Prostate gland (tissue), 2 donors: Measurements from ENCODE around the gene PICALM. TPM values are rescaled to one million over a fixed set of nuclear protein-coding genes. Genes with fewer than 3 reads are reported as not detected.

ENCODE experiments used
- DNase-seq: peaks from one replicate; pipeline ENCODE4 v3.0.0-alpha.2; 2019; ENCODE audit warnings: low spot score
- H3K27ac ChIP-seq, 2 donors: fragments of 200-600 bp; sonication (generic); 2 replicates each; pipeline ENCODE4 v1.5.1; 2017 to 2019
- H3K27me3 ChIP-seq: fragments of 200-600 bp; sonication (generic); replicated peaks from 2 replicates; pipeline ENCODE4 v1.5.1; 2019; ENCODE audit not compliant: insufficient read depth
- H3K36me3 ChIP-seq, 2 donors: fragments of 200-600 bp; sonication (generic); 1 replicate in 1 of 2; 2 replicates in 1 of 2; pipeline versions ENCODE4 v1.5.1 to v1.8.1; 2017 to 2019
- H3K4me1 ChIP-seq: fragments of 200-600 bp; sonication (generic); replicated peaks from 2 replicates; pipeline ENCODE4 v1.5.1; 2019
- H3K4me3 ChIP-seq, 2 donors: fragments of 200-600 bp; sonication (generic); 2 replicates each; pipeline ENCODE4 v1.5.1; 2017 to 2019
- H3K9me3 ChIP-seq: fragments of 200-600 bp; sonication (generic); 2 replicates; pipeline ENCODE4 v1.5.1; 2017
- CTCF ChIP-seq, 4 experiments: fragments of 200-600 bp in 2 of 4; fragments of 450-650 bp in 2 of 4; sonication (generic) in 2 of 4; IDR thresholded peaks; 1 replicate in 3 of 4; 2 replicates in 1 of 4; pipeline ENCODE4 v1.5.1; 2016 to 2019; ENCODE audit warnings: antibody characterized with exemption in 4 of 4, mild to moderate bottlenecking in 2 of 4, moderate library complexity in 2 of 4
- POLR2A ChIP-seq: fragments of 450-650 bp; IDR thresholded peaks from one replicate; pipeline ENCODE4 v1.6.1; 2016; ENCODE audit warnings: antibody characterized with exemption, mild to moderate bottlenecking
- POLR2AphosphoS5 ChIP-seq: sonication (generic); formaldehyde crosslinking; IDR thresholded peaks from one replicate; pipeline ENCODE4 v1.6.1; 2017; ENCODE audit warnings: antibody characterized with exemption
- WGBS: methylation state at CpG from one replicate; pipeline ENCODE4 v1.1.5; 2018; 5-methylcytosine and 5-hydroxymethylcytosine counted together
- intact Hi-C: fragments of 100-400 bp; cut with DNase I; formaldehyde crosslinking; loops from one replicate; pipeline ENCODE4 v1.14.2; 2022
- total RNA-seq, 2 donors: library from RNA; depleted of rRNA; stranded (reverse); fragments of >200 nt; gene quantifications; one replicate each; pipeline ENCODE4 v1.1.0, GENCODE V29; 2016

The PICALM gene
- total RNA-seq, 2 donors from 2014 or later, result 144 to 206 TPM

GRCh38 chr11:85965202-85965601 lies 103.7 kb downstream of the PICALM start:
- Histone ChIP-seq H3K4me3 (no peak overlapping the region), H3K9me3 (no peaks in the 10 kb centered on the region), H3K27ac (no peak overlapping the region), H3K4me1 (no peaks in the 10 kb centered on the region), H3K27me3 (no peaks in the 10 kb centered on the region), H3K36me3 (no peaks in the 10 kb centered on the region)
- DNase-seq, result no peak
- TF ChIP-seq POLR2AphosphoS5, result no peak
- no peak for TF ChIP-seq CTCF (IDR thresholded peaks at IDR 0.05)
- no peak for TF ChIP-seq POLR2A
- WGBS, result 87% methylated on average over 2 of the region's 2 CpGs
- intact Hi-C loops, result no loop called here

- Histone ChIP-seq H3K4me3 (no peak overlapping the region), H3K9me3 (no peaks in the 10 kb centered on the region), H3K36me3 (no peaks in the 10 kb centered on the region), H3K27me3 (no peaks in the 10 kb centered on the region), H3K4me1 (no peaks in the 10 kb centered on the region), H3K27ac (no peak overlapping the region)
- WGBS, result 48% methylated on average over 5 of the region's 5 CpGs
- DNase-seq, result no peak
- intact Hi-C loops, result no loop called here
- no peak for TF ChIP-seq CTCF (IDR thresholded peaks at IDR 0.05)
- TF ChIP-seq POLR2AphosphoS5, result no peak
- no peak for TF ChIP-seq POLR2A
Measured at GRCh38 chr11:85961930-85962363, 106.9 kb downstream of the PICALM start.

- intact Hi-C loops, result no loop called here
- Histone ChIP-seq H3K4me1 (no peaks in the 10 kb centered on the region), H3K27ac (no peak overlapping the region), H3K36me3 (peaks cover 0 to 5% of the 10 kb centered on the region in 2 donors), H3K27me3 (no peaks in the 10 kb centered on the region), H3K4me3 (no peak overlapping the region), H3K9me3 (no peaks in the 10 kb centered on the region)
- no peak for DNase-seq
- no peak for TF ChIP-seq POLR2A
- 56% methylated on average over 6 of the region's 6 CpGs for WGBS
Measured at GRCh38 chr11:85961130-85961529, 107.8 kb downstream of the PICALM start.

GRCh38 chr11:85960678-85961077 lies 108.2 kb downstream of the PICALM start:
- intact Hi-C loops, result no loop called here
- WGBS, result 77% methylated on average over 3 of the region's 3 CpGs
- Histone ChIP-seq H3K4me3 (no peak overlapping the region), H3K4me1 (no peaks in the 10 kb centered on the region), H3K9me3 (no peaks in the 10 kb centered on the region), H3K36me3 (peaks cover 0 to 5% of the 10 kb centered on the region in 2 donors), H3K27ac (no peak overlapping the region), H3K27me3 (no peaks in the 10 kb centered on the region)
- no peak for DNase-seq
- no peak for TF ChIP-seq POLR2AphosphoS5
- TF ChIP-seq CTCF (IDR thresholded peaks at IDR 0.05), result no peak
- TF ChIP-seq POLR2A, result no peak

- Histone ChIP-seq H3K36me3 (peaks cover 0 to 5% of the 10 kb centered on the region in 2 donors), H3K27ac (no peak overlapping the region), H3K4me3 (no peak overlapping the region), H3K4me1 (no peaks in the 10 kb centered on the region), H3K9me3 (no peaks in the 10 kb centered on the region), H3K27me3 (no peaks in the 10 kb centered on the region)
- TF ChIP-seq POLR2A (no peak), CTCF (IDR thresholded peaks at IDR 0.05) (no peak)
- DNase-seq, result no peak
- WGBS, result 74% methylated on average over 1 of the region's 1 CpG
- intact Hi-C loops, result no loop called here
Measured at GRCh38 chr11:85955531-85955930, 113.4 kb downstream of the PICALM start.
